Activated CD4-positive, alpha-beta memory T cell treated with anti-CD3 and anti-CD28 coated beads, Interleukin-2, amount 10 ng/mL, durations not matched to agents 7 days and 5 days (primary cell): ENCODE data around the gene DUXB. TPM values are rescaled to one million over a fixed set of nuclear protein-coding genes. Genes with fewer than 3 reads are reported as not detected.

Experiments
- CTCF ChIA-PET: fragments of 350-600 bp; sonication (Branson Sonifier 250); formaldehyde crosslinking; loops from one replicate; lab custom pipeline; 2021; ENCODE audit warnings: antibody characterized with exemption, inconsistent platforms; lab: Charles Lee
- POLR2A ChIA-PET: fragments of 350-600 bp; sonication (Branson Sonifier 250); formaldehyde crosslinking; loops from one replicate; lab custom pipeline; 2021; ENCODE audit warnings: antibody characterized with exemption; lab: Charles Lee
- DNase-seq: peaks from one replicate; pipeline ENCODE4 v3.0.0-alpha.2; 2020
- H3K27ac Mint-ChIP-seq: one replicate; pipeline ENCODE4 v1.8.0; 2021; ENCODE audit warnings: mild to moderate bottlenecking, mixed read lengths
- H3K27me3 Mint-ChIP-seq: one replicate; pipeline ENCODE4 v1.8.0; 2021; ENCODE audit warnings: mixed read lengths
- H3K36me3 Mint-ChIP-seq: one replicate; pipeline ENCODE4 v1.8.0; 2021; ENCODE audit warnings: low read depth, mixed read lengths
- H3K4me1 Mint-ChIP-seq: one replicate; pipeline ENCODE4 v1.8.0; 2021; ENCODE audit warnings: mixed read lengths
- H3K4me3 Mint-ChIP-seq: one replicate; pipeline ENCODE4 v1.8.0; 2021; ENCODE audit warnings: mild to moderate bottlenecking, mixed read lengths
- H3K9me3 Mint-ChIP-seq: one replicate; pipeline ENCODE4 v1.8.0; 2021; ENCODE audit warnings: mixed read lengths
- total RNA-seq, 2 experiments: library from RNA; stranded (reverse); gene quantifications; one replicate each; pipeline ENCODE4 v1.2.3, GENCODE V29; 2021

The DUXB gene
- total RNA-seq, 2 experiments from 2014 or later, result not detected

GRCh38 chr16:75648265-75649076 lies 52.8 kb downstream of the DUXB start:
- ChIA-PET POLR2A (interaction anchor here (0.7 to 8.6 kb wide), 30 partner anchors 10 to 1542 kb away, joined by 3 to 184 read pairs (median 6); partner anchors contain the start of genes ADAT1, CFDP1, GABARAPL2 and MON1B), CTCF (interaction anchor here (0.6 to 3.7 kb wide), 9 partner anchors 27 to 449 kb away, joined by 3 to 30 read pairs (median 5); partner anchors contain the start of genes ADAT1, TMEM170A and TMEM231)
- peak; percentile 88 for DNase-seq
- peak overlapping the region; percentile 99 for H3K27ac Mint-ChIP-seq
- no peaks in the 10 kb centered on the region for H3K27me3 Mint-ChIP-seq
- peaks cover 70% of the 10 kb centered on the region for H3K4me1 Mint-ChIP-seq
- H3K9me3 Mint-ChIP-seq, result no peaks in the 10 kb centered on the region
- H3K36me3 Mint-ChIP-seq, result peaks cover 63% of the 10 kb centered on the region
- H3K4me3 Mint-ChIP-seq, result peak overlapping the region; percentile 95

GRCh38 chr16:75647492-75648264 lies 53.6 kb downstream of the DUXB start, which contains the start of the genes KARS1 and TERF2IP:
Gene KARS1, minus strand, starts transcription at chr16:75647665. Its CDS starts 26 bp downstream, at chr16:75647639.
Gene TERF2IP, plus strand, starts transcription at chr16:75647773. Its CDS starts 110 bp downstream, at chr16:75647883.
- Mint-ChIP-seq H3K27ac (peak within 1 kb of the TSS; percentile 99), H3K27me3 (no peaks in the 10 kb centered on the region), H3K9me3 (no peaks in the 10 kb centered on the region), H3K4me1 (peaks cover 67% of the 10 kb centered on the region), H3K36me3 (peaks cover 62% of the 10 kb centered on the region), H3K4me3 (peak within 1 kb of the TSS; percentile 95)
- CTCF ChIA-PET, result interaction anchor here (1.0 to 3.7 kb wide), 9 partner anchors 26 to 449 kb away, joined by 3 to 30 read pairs (median 5); partner anchors contain the start of genes ADAT1, GABARAPL2, TMEM170A and TMEM231
- POLR2A ChIA-PET, result interaction anchor here (0.7 to 8.6 kb wide), 33 partner anchors 11 to 1543 kb away, joined by 3 to 184 read pairs (median 5); partner anchors contain the start of genes ADAT1, CFDP1, GABARAPL2 and MON1B
- peak; percentile 96 for DNase-seq

- POLR2A ChIA-PET, result interaction anchor here (0.7 to 8.6 kb wide), 28 partner anchors 10 to 1544 kb away, joined by 3 to 184 read pairs (median 6); partner anchors contain the start of genes ADAT1, CFDP1, GABARAPL2 and MON1B
- Mint-ChIP-seq H3K4me1 (peaks cover 64% of the 10 kb centered on the region), H3K36me3 (peaks cover 67% of the 10 kb centered on the region), H3K27me3 (no peaks in the 10 kb centered on the region), H3K4me3 (peak overlapping the region; percentile 95), H3K9me3 (no peaks in the 10 kb centered on the region), H3K27ac (peak overlapping the region; percentile 99)
- no peak for DNase-seq
- CTCF ChIA-PET, result interaction anchor here (1.0 to 3.7 kb wide), 9 partner anchors 25 to 448 kb away, joined by 3 to 30 read pairs (median 5); partner anchors contain the start of genes ADAT1, GABARAPL2, TMEM170A and TMEM231
Measured at GRCh38 chr16:75647112-75647491, 54.2 kb downstream of the DUXB start.

- H3K27ac Mint-ChIP-seq, result peak overlapping the region; percentile 83
- POLR2A ChIA-PET, result interaction anchor here (1.1 to 8.6 kb wide), 4 partner anchors 11 to 24 kb away, joined by 3 to 184 read pairs (median 4); partner anchors contain the start of gene ADAT1
- CTCF ChIA-PET, result interaction anchor here (0.8 to 1.3 kb wide), 3 partner anchors 12 to 38 kb away, joined by 3 to 6 read pairs (median 5); partner anchors contain the start of gene ADAT1
- H3K4me3 Mint-ChIP-seq, result peak overlapping the region; percentile 70
- peaks cover 44% of the 10 kb centered on the region for H3K4me1 Mint-ChIP-seq
- H3K27me3 Mint-ChIP-seq, result no peaks in the 10 kb centered on the region
- no peaks in the 10 kb centered on the region for H3K9me3 Mint-ChIP-seq
- no peak for DNase-seq
- peaks cover 75% of the 10 kb centered on the region for H3K36me3 Mint-ChIP-seq
Measured at GRCh38 chr16:75644240-75645012, 56.8 kb downstream of the DUXB start.

Other genes starting within 250 kb of the DUXB start
- gene TMEM170A, start 236.8 kb downstream of the DUXB start, total RNA-seq, result 10 to 100 TPM; 30.8 to 33.9 TPM
- gene CHST6, start 206.0 kb downstream of the DUXB start, total RNA-seq, result not detected
- under 1 TPM in 1 of 2 experiments, not detected in 1; 0.10 TPM for gene CHST5, start 165.4 kb downstream of the DUXB start, total RNA-seq
- gene TMEM231, start 145.2 kb downstream of the DUXB start, total RNA-seq, result 1 to 10 TPM; 1.9 to 2.0 TPM
- gene GABARAPL2, start 135.1 kb downstream of the DUXB start, total RNA-seq, result 10 to 100 TPM; 84.9 to 86.2 TPM
- 10 to 100 TPM; 50.7 to 56.0 TPM for gene ADAT1, start 78.2 kb downstream of the DUXB start, total RNA-seq
- 100 to 1,000 TPM; 169 to 170 TPM for gene KARS1, start 53.8 kb downstream of the DUXB start, total RNA-seq
- gene TERF2IP, start 53.7 kb downstream of the DUXB start, total RNA-seq, result 10 to 100 TPM; 92.7 to 96.2 TPM
- gene CPHXL2, start 24.5 kb downstream of the DUXB start, total RNA-seq, result not detected
- not detected for gene CPHXL, start 25.0 kb upstream of the DUXB start, total RNA-seq